Adrenal gland (tissue), 5 donors: ENCODE measurements around the gene CRNKL1.

Source experiments
- CTCF ChIP-seq, 6 experiments: fragments of 450-650 bp in 4 of 6; fragments of 200-600 bp in 2 of 6; sonication (generic) in 1 of 6; IDR thresholded peaks; 1 replicate in 5 of 6; 2 replicates in 1 of 6; pipeline versions ENCODE4 v1.5.1 to v1.8.0; 2016 to 2021; ENCODE audit warnings: antibody characterized with exemption in 6 of 6, mild to moderate bottlenecking in 2 of 6, moderate library complexity in 1 of 6
- POLR2A ChIP-seq, 2 donors: fragments of 450-650 bp; IDR thresholded peaks; one replicate each; pipeline ENCODE4 v1.6.1; 2017; ENCODE audit warnings: antibody characterized with exemption in 2 of 2, mild to moderate bottlenecking in 2 of 2, moderate library complexity in 1 of 2
- donor health status: DM: no; HTN: no; CAD: no.

GRCh38 chr20:20078041-20078440 is 25.8 kb upstream of the CRNKL1 start:
- TF ChIP-seq CTCF (IDR thresholded peaks at IDR 0.05) (no peak), POLR2A (IDR thresholded peaks at IDR 0.05) (no peak)
